Fibroblast of lung (primary cell): ENCODE results near the gene STK36. TPM values are rescaled to one million over a fixed set of nuclear protein-coding genes. Genes with fewer than 3 reads are reported as not detected.

Experiments used
- DNase-seq, 2 donors: peaks; one replicate each; pipeline versions ENCODE4 v3.0.0 to v3.0.0-alpha.2; 2010; ENCODE audit warnings: low read depth in 2 of 2
- H2AFZ ChIP-seq: 2 replicates; pipeline ENCODE4 v1.5.1; 2012; ENCODE audit warnings: low read length, control low read depth, inconsistent platforms
- H3K27ac ChIP-seq: 2 replicates; pipeline ENCODE4 v1.5.1; 2011; ENCODE audit warnings: low read length, control low read depth; ENCODE audit not compliant: insufficient read depth
- H3K27me3 ChIP-seq: 2 replicates; pipeline ENCODE4 v1.5.1; 2011; ENCODE audit warnings: mild to moderate bottlenecking, low read length; ENCODE audit not compliant: control insufficient read depth, insufficient read depth
- H3K36me3 ChIP-seq: 2 replicates; pipeline ENCODE4 v1.5.1; 2011; ENCODE audit warnings: low read length; ENCODE audit not compliant: control insufficient read depth, insufficient read depth
- H3K4me1 ChIP-seq: 2 replicates; pipeline ENCODE4 v1.5.1; 2011; ENCODE audit warnings: low read length; ENCODE audit not compliant: control insufficient read depth, insufficient read depth; ENCODE audit errors: extremely low read depth
- H3K4me2 ChIP-seq: 2 replicates; pipeline ENCODE4 v1.5.1; 2011; ENCODE audit warnings: low read length, control low read depth; ENCODE audit not compliant: insufficient read depth; ENCODE audit errors: extremely low read depth
- H3K4me3 ChIP-seq, 4 experiments: fragments of 200-600 bp in 1 of 4; sonication (generic) in 1 of 4; replicated peaks in 1 of 4; 2 replicates each; pipeline ENCODE4 v1.5.1; 2011 to 2016; ENCODE audit warnings: low read length in 4 of 4, low read depth in 3 of 4, mild to moderate bottlenecking in 3 of 4, control low read depth in 2 of 4, inconsistent platforms in 1 of 4, mixed read lengths in 1 of 4; ENCODE audit not compliant: insufficient read depth in 1 of 4; ENCODE audit errors: control extremely low read depth in 1 of 4
- H3K79me2 ChIP-seq: 2 replicates; pipeline ENCODE4 v1.5.1; 2012; ENCODE audit warnings: mild to moderate bottlenecking, low read length, inconsistent platforms; ENCODE audit not compliant: control insufficient read depth, insufficient read depth
- H3K9ac ChIP-seq: 2 replicates; pipeline ENCODE4 v1.5.1; 2011; ENCODE audit warnings: mild to moderate bottlenecking, low read length, control low read depth; ENCODE audit not compliant: insufficient read depth
- H3K9me3 ChIP-seq: 2 replicates; pipeline ENCODE4 v1.5.1; 2012; ENCODE audit warnings: low read depth, low read length; ENCODE audit not compliant: control insufficient read depth, insufficient read depth
- H4K20me1 ChIP-seq: 2 replicates; pipeline ENCODE4 v1.5.1; 2011; ENCODE audit warnings: low read length; ENCODE audit not compliant: control insufficient read depth, insufficient read depth; ENCODE audit errors: extremely low read depth
- EZH2 ChIP-seq: IDR thresholded peaks from 2 replicates; pipeline ENCODE4 v1.5.1; 2012; ENCODE audit warnings: low read length, control low read depth, mild to moderate bottlenecking; ENCODE audit errors: missing control alignments
- polyA plus RNA-seq, 2 donors: library from polyadenylated mRNA; depleted of rRNA in 1 of 2; stranded (reverse) in 1 of 2; unstranded in 1 of 2; fragments of >200 nt; gene quantifications; 2 replicates each; pipeline ENCODE4 v1.2.1, GENCODE V29; 2011 to 2012; ENCODE audit warnings: missing spikeins in 1 of 2
- total RNA-seq: library from RNA; depleted of rRNA; stranded (reverse); fragments of >200 nt; gene quantifications from 2 replicates; pipeline ENCODE4 v1.2.1, GENCODE V29; 2014
- TF ChIP-seq, protein P1 (sequence below), 2 donors: IDR thresholded peaks in 1 of 2; conservative IDR thresholded peaks in 1 of 2; 1 replicate in 1 of 2; 2 replicates in 1 of 2; pipeline ENCODE4 v1.5.1; 2011 to 2012; ENCODE audit warnings: low read length in 2 of 2, control low read depth in 1 of 2, inconsistent platforms in 1 of 2, low read depth in 1 of 2, mild to moderate bottlenecking in 1 of 2

Gene STK36
- total and polyA plus RNA-seq, 2 donors (not counting 1 experiment from before 2014, with no cell fraction given), result 21.4 to 36.0 TPM

GRCh38 chr2:218708086-218708485 lies 36.2 kb downstream of the STK36 start:
- Histone ChIP-seq H4K20me1 (no peaks in the 10 kb centered on the region), H3K9me3 (no peaks in the 10 kb centered on the region), H3K4me2 (no peak overlapping the region), H3K9ac (no peak overlapping the region), H3K4me1 (no peaks in the 10 kb centered on the region), H3K4me3 (no peak overlapping the region), H3K27ac (no peak overlapping the region), H3K36me3 (no peaks in the 10 kb centered on the region), H3K79me2 (peaks cover 15% of the 10 kb centered on the region), H2AFZ (no peak overlapping the region), H3K27me3 (no peaks in the 10 kb centered on the region)
- TF ChIP-seq, protein P1, sequence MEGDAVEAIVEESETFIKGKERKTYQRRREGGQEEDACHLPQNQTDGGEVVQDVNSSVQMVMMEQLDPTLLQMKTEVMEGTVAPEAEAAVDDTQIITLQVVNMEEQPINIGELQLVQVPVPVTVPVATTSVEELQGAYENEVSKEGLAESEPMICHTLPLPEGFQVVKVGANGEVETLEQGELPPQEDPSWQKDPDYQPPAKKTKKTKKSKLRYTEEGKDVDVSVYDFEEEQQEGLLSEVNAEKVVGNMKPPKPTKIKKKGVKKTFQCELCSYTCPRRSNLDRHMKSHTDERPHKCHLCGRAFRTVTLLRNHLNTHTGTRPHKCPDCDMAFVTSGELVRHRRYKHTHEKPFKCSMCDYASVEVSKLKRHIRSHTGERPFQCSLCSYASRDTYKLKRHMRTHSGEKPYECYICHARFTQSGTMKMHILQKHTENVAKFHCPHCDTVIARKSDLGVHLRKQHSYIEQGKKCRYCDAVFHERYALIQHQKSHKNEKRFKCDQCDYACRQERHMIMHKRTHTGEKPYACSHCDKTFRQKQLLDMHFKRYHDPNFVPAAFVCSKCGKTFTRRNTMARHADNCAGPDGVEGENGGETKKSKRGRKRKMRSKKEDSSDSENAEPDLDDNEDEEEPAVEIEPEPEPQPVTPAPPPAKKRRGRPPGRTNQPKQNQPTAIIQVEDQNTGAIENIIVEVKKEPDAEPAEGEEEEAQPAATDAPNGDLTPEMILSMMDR (conservative IDR thresholded peaks at IDR 0.05 in 1 of 2, IDR thresholded peaks at IDR 0.05 in 1 of 2; ENCODE audit: low read depth in 1 of 2, low read length in 2 of 2), result no peak
- no peak for TF ChIP-seq EZH2
- no peak for DNase-seq

- H3K9ac ChIP-seq, result no peak overlapping the region
- H3K79me2 ChIP-seq, result peaks cover 28% of the 10 kb centered on the region
- peak overlapping the region in 1 of 4 experiments; percentile 78 for H3K4me3 ChIP-seq
- no peak overlapping the region for H3K4me2 ChIP-seq
- no peak for DNase-seq
- TF ChIP-seq, protein P1 (conservative IDR thresholded peaks at IDR 0.05 in 1 of 2, IDR thresholded peaks at IDR 0.05 in 1 of 2; ENCODE audit: low read depth in 1 of 2, low read length in 2 of 2), result no peak
- no peak for TF ChIP-seq EZH2
- no peaks in the 10 kb centered on the region for H3K4me1 ChIP-seq
- H3K9me3 ChIP-seq, result no peaks in the 10 kb centered on the region
- H2AFZ ChIP-seq, result peak overlapping the region; percentile 82
- H3K36me3 ChIP-seq, result no peaks in the 10 kb centered on the region
- H3K27ac ChIP-seq, result no peak overlapping the region
- H4K20me1 ChIP-seq, result no peaks in the 10 kb centered on the region
- H3K27me3 ChIP-seq, result no peaks in the 10 kb centered on the region
Observed at GRCh38 chr2:218709908-218710307, 38.0 kb downstream of the STK36 start.

DNA sequence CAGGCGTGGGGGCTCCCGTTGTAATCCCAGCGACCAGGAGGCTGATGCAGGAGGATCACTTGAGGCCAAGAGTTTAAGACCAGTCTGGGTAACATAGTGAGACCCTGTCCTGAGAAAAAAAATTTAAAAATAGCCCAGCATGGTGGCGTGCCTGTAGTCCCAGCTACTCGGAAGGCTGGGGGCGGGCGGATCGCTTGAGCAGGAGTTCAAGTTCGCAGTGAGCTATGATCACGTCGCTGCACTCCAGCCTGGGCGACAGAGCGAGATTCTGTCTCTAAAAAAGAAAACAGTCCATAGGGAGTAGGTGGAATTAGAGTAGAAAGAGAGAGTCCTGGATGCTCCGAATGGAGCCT lies 38.4 kb downstream of the STK36 start:
- no peak for DNase-seq
- no peaks in the 10 kb centered on the region for H3K4me1 ChIP-seq
- H3K27me3 ChIP-seq, result no peaks in the 10 kb centered on the region
- peak overlapping the region; percentile 82 for H2AFZ ChIP-seq
- H3K79me2 ChIP-seq, result peaks cover 31% of the 10 kb centered on the region
- no peaks in the 10 kb centered on the region for H3K9me3 ChIP-seq
- TF ChIP-seq, protein P1 (conservative IDR thresholded peaks at IDR 0.05 in 1 of 2, IDR thresholded peaks at IDR 0.05 in 1 of 2; ENCODE audit: low read depth in 1 of 2, low read length in 2 of 2), result no peak
- TF ChIP-seq EZH2, result no peak
- H3K36me3 ChIP-seq, result no peaks in the 10 kb centered on the region
- no peak overlapping the region for H3K9ac ChIP-seq
- H3K4me3 ChIP-seq, result peak overlapping the region; percentile 26 to 78 (median 58)
- H3K4me2 ChIP-seq, result peak overlapping the region; percentile 72
- no peaks in the 10 kb centered on the region for H4K20me1 ChIP-seq
- no peak overlapping the region for H3K27ac ChIP-seq
